Neural progenitor cell (in vitro differentiated cells): ENCODE data around the gene TPCN1. TPM values are rescaled to one million over a fixed set of nuclear protein-coding genes. Genes with fewer than 3 reads are reported as not detected.
"Not testable (repeated sequence)": the region's sequence is repeated elsewhere in the genome, so short reads cannot be mapped to it uniquely, and the experiment has no call there.

Experiments used
- DNase-seq: peaks from one replicate; pipeline ENCODE4 v3.0.0-alpha.2; 2016; ENCODE audit warnings: low spot score
- H2AFZ ChIP-seq: fragments of 200-600 bp; sonication (generic); replicated peaks from 2 replicates; pipeline ENCODE4 v1.6.1; 2016; ENCODE audit warnings: antibody characterized with exemption
- H3F3A ChIP-seq: fragments of 200-600 bp; sonication (generic); 2 replicates; pipeline ENCODE4 v1.6.1; 2016; ENCODE audit warnings: antibody characterized with exemption, low read depth
- H3K27ac ChIP-seq: fragments of 200-600 bp; sonication (generic); 2 replicates; pipeline ENCODE4 v1.5.1; 2016; ENCODE audit warnings: mild to moderate bottlenecking
- H3K27me3 ChIP-seq: fragments of 200-600 bp; sonication (generic); 2 replicates; pipeline ENCODE4 v1.6.1; 2016; ENCODE audit warnings: mild to moderate bottlenecking, moderate library complexity
- H3K36me3 ChIP-seq: fragments of 200-600 bp; sonication (generic); 2 replicates; pipeline ENCODE4 v1.5.1; 2016
- H3K4me1 ChIP-seq: fragments of 200-600 bp; sonication (generic); 2 replicates; pipeline ENCODE4 v1.6.1; 2016; ENCODE audit warnings: mixed run types
- H3K4me2 ChIP-seq: fragments of 200-600 bp; sonication (generic); 2 replicates; pipeline ENCODE4 v1.6.1; 2016
- H3K4me3 ChIP-seq: fragments of 200-600 bp; sonication (generic); 2 replicates; pipeline ENCODE4 v1.5.1; 2016
- H3K79me2 ChIP-seq: fragments of 200-600 bp; sonication (generic); 2 replicates; pipeline ENCODE4 v1.6.1; 2016; ENCODE audit warnings: low read depth
- H3K9ac ChIP-seq: fragments of 200-600 bp; sonication (generic); 2 replicates; pipeline ENCODE4 v1.6.1; 2016
- H3K9me3 ChIP-seq: fragments of 200-600 bp; sonication (generic); 2 replicates; pipeline ENCODE4 v1.5.1; 2016; ENCODE audit warnings: low read depth
- H4K20me1 ChIP-seq: fragments of 200-600 bp; sonication (generic); 2 replicates; pipeline ENCODE4 v1.6.1; 2016; ENCODE audit warnings: low read depth
- H3K27ac Mint-ChIP-seq: 3 replicates; pipeline ENCODE4 v1.8.0; 2021; ENCODE audit warnings: mixed read lengths
- H3K27me3 Mint-ChIP-seq: 2 replicates; pipeline ENCODE4 v1.8.0; 2022; ENCODE audit warnings: low read depth, mild to moderate bottlenecking, inconsistent platforms, moderate library complexity, mixed read lengths; ENCODE audit not compliant: insufficient read depth
- H3K36me3 Mint-ChIP-seq: 3 replicates; pipeline ENCODE4 v1.8.0; 2021; ENCODE audit warnings: mixed read lengths
- H3K4me1 Mint-ChIP-seq: 3 replicates; pipeline ENCODE4 v1.8.0; 2021; ENCODE audit warnings: mixed read lengths
- H3K4me3 Mint-ChIP-seq: 3 replicates; pipeline ENCODE4 v1.8.0; 2021; ENCODE audit warnings: mild to moderate bottlenecking, moderate library complexity, mixed read lengths
- H3K9me3 Mint-ChIP-seq: 3 replicates; pipeline ENCODE4 v1.8.0; 2020; ENCODE audit warnings: mixed read lengths
- CTCF ChIP-seq: fragments of 200-600 bp; sonication (generic); IDR thresholded peaks from 2 replicates; pipeline ENCODE4 v1.5.1; 2017; ENCODE audit warnings: antibody characterized with exemption, mild to moderate bottlenecking
- EZH2 ChIP-seq: fragments of 200-600 bp; sonication (generic); IDR thresholded peaks from 2 replicates; pipeline ENCODE4 v1.6.1; 2017; ENCODE audit warnings: antibody characterized with exemption, mild to moderate bottlenecking, moderate library complexity
- EZH2phosphoT487 ChIP-seq: fragments of 200-600 bp; sonication (generic); IDR thresholded peaks from 2 replicates; pipeline ENCODE4 v1.6.1; 2017; ENCODE audit warnings: antibody characterized with exemption
- total RNA-seq: library from RNA; depleted of rRNA; stranded (reverse); fragments of >200 nt; gene quantifications from 2 replicates; pipeline ENCODE4 v1.2.3, GENCODE V29; 2015; ENCODE audit warnings: low replicate concordance

Gene TPCN1
- total RNA-seq, 1 donor from 2014 or later, result 12.2 TPM

- H3K27me3 ChIP-seq, result no peaks in the 10 kb centered on the region
- no peak overlapping the region for H3K27ac ChIP-seq
- no peaks in the 10 kb centered on the region for H3K36me3 ChIP-seq
- Mint-ChIP-seq H3K36me3 (no peaks in the 10 kb centered on the region), H3K4me1 (peaks cover 8% of the 10 kb centered on the region), H3K27ac (no peak overlapping the region), H3K4me3 (no peak overlapping the region), H3K9me3 (peaks cover 3% of the 10 kb centered on the region), H3K27me3 (peaks cover 11% of the 10 kb centered on the region)
- no peaks in the 10 kb centered on the region for H3F3A ChIP-seq
- H2AFZ ChIP-seq, result no peak overlapping the region
- no peaks in the 10 kb centered on the region for H3K4me1 ChIP-seq
- H3K9me3 ChIP-seq, result no peaks in the 10 kb centered on the region
- H3K4me3 ChIP-seq, result no peak overlapping the region
- no peak overlapping the region for H3K4me2 ChIP-seq
- no peaks in the 10 kb centered on the region for H4K20me1 ChIP-seq
- no peak overlapping the region for H3K9ac ChIP-seq
- H3K79me2 ChIP-seq, result no peaks in the 10 kb centered on the region
- TF ChIP-seq CTCF (no peak), EZH2 (no peak), EZH2phosphoT487 (no peak)
- DNase-seq, result no peak
Observed at GRCh38 chr12:113202300-113203075, 18.8 kb upstream of the TPCN1 start.

GRCh38 chr12:113203852-113204760 is 17.2 kb upstream of the TPCN1 start:
- no peaks in the 10 kb centered on the region for H3K4me1 ChIP-seq
- Mint-ChIP-seq H3K4me3 (no peak overlapping the region), H3K36me3 (peaks cover 6% of the 10 kb centered on the region), H3K27ac (no peak overlapping the region), H3K4me1 (peaks cover 17% of the 10 kb centered on the region), H3K27me3 (peaks cover 13% of the 10 kb centered on the region), H3K9me3 (peaks cover 3% of the 10 kb centered on the region)
- no peak for DNase-seq
- H3K79me2 ChIP-seq, result no peaks in the 10 kb centered on the region
- no peak overlapping the region for H3K27ac ChIP-seq
- no peaks in the 10 kb centered on the region for H3K9me3 ChIP-seq
- H3F3A ChIP-seq, result no peaks in the 10 kb centered on the region
- H3K4me2 ChIP-seq, result no peak overlapping the region
- no peaks in the 10 kb centered on the region for H3K36me3 ChIP-seq
- no peak overlapping the region for H2AFZ ChIP-seq
- H3K9ac ChIP-seq, result no peak overlapping the region
- no peak for TF ChIP-seq EZH2phosphoT487
- no peak for TF ChIP-seq CTCF
- no peak for TF ChIP-seq EZH2
- no peaks in the 10 kb centered on the region for H4K20me1 ChIP-seq
- no peak overlapping the region for H3K4me3 ChIP-seq
- no peaks in the 10 kb centered on the region for H3K27me3 ChIP-seq

GRCh38 chr12:113204804-113205203 is 16.5 kb upstream of the TPCN1 start:
- no peaks in the 10 kb centered on the region for H3K36me3 ChIP-seq
- no peak overlapping the region for H3K27ac ChIP-seq
- no peaks in the 10 kb centered on the region for H3F3A ChIP-seq
- H3K4me2 ChIP-seq, result no peak overlapping the region
- H3K9me3 ChIP-seq, result no peaks in the 10 kb centered on the region
- peaks cover 12% of the 10 kb centered on the region for H3K27me3 Mint-ChIP-seq
- DNase-seq, result no peak
- H3K4me3 ChIP-seq, result no peak overlapping the region
- no peak overlapping the region for H3K27ac Mint-ChIP-seq
- no peak for TF ChIP-seq CTCF
- no peak for TF ChIP-seq EZH2phosphoT487
- no peak for TF ChIP-seq EZH2
- no peak overlapping the region for H3K9ac ChIP-seq
- H3K36me3 Mint-ChIP-seq, result peaks cover 6% of the 10 kb centered on the region
- peaks cover 3% of the 10 kb centered on the region for H3K9me3 Mint-ChIP-seq
- H3K4me1 Mint-ChIP-seq, result peaks cover 17% of the 10 kb centered on the region
- no peaks in the 10 kb centered on the region for H3K4me1 ChIP-seq
- no peak overlapping the region for H3K4me3 Mint-ChIP-seq
- H3K79me2 ChIP-seq, result no peaks in the 10 kb centered on the region
- H3K27me3 ChIP-seq, result no peaks in the 10 kb centered on the region
- no peaks in the 10 kb centered on the region for H4K20me1 ChIP-seq
- no peak overlapping the region for H2AFZ ChIP-seq

GRCh38 chr12:113206802-113207201 is 14.5 kb upstream of the TPCN1 start:
- H3K4me3 Mint-ChIP-seq, H3F3A ChIP-seq, H2AFZ ChIP-seq, H3K9ac ChIP-seq, H3K79me2 ChIP-seq, H3K27ac Mint-ChIP-seq, H4K20me1 ChIP-seq, H3K9me3 Mint-ChIP-seq, DNase-seq, H3K27ac ChIP-seq, H3K36me3 Mint-ChIP-seq, H3K4me2 ChIP-seq, H3K9me3 ChIP-seq, H3K36me3 ChIP-seq, H3K27me3 ChIP-seq, H3K4me1 ChIP-seq, H3K4me3 ChIP-seq: not testable (repeated sequence)
- H3K4me1 Mint-ChIP-seq, result peaks cover 17% of the 10 kb centered on the region
- peaks cover 15% of the 10 kb centered on the region for H3K27me3 Mint-ChIP-seq
